ENCODE measurements around the gene ADD1.
"Not testable (repeated sequence)": the region's sequence is repeated elsewhere in the genome, so short reads cannot be mapped to it uniquely, and the experiment has no call there.

ADD1 gene

GRCh38 chr4:2937986-2938385, 94.3 kb downstream of the ADD1 start:
- no peaks in the 10 kb centered on the region for H3K27me3 ChIP-seq (ENCODE audit: insufficient read depth, low read depth, severe bottlenecking)
- H3K36me3 ChIP-seq: peaks cover 64% of the 10 kb centered on the region
- H3K9me3 ChIP-seq (ENCODE audit: severe bottlenecking): no peaks in the 10 kb centered on the region
- no peak overlapping the region for H3K4me3 ChIP-seq (ENCODE audit: low read depth, low read length)
- no peak for TF ChIP-seq CTCF (IDR thresholded peaks at IDR 0.05; ENCODE audit: low read depth, low read length)
- no peak for DNase-seq
- H3K27ac ChIP-seq: peak overlapping the region; percentile 83

- H3K36me3 ChIP-seq: peaks cover 64% of the 10 kb centered on the region
- H3K27ac ChIP-seq: peak overlapping the region; percentile 83; the same call in 1 of the 2 replicates
- H3K27me3 ChIP-seq (ENCODE audit: insufficient read depth, low read depth, severe bottlenecking); DNase-seq; H3K9me3 ChIP-seq (ENCODE audit: severe bottlenecking); H3K4me3 ChIP-seq (ENCODE audit: low read depth, low read length): not testable (repeated sequence)
These were observed 94.8 kb downstream of the ADD1 start for GRCh38 chr4:2938411-2938810.

- Histone ChIP-seq H3K36me3 (peaks cover 68% of the 10 kb centered on the region), H3K9me3 (ENCODE audit: severe bottlenecking) (no peaks in the 10 kb centered on the region), H3K27ac (no peak overlapping the region), H3K27me3 (ENCODE audit: insufficient read depth, low read depth, severe bottlenecking) (no peaks in the 10 kb centered on the region), H3K4me3 (ENCODE audit: low read depth, low read length) (no peak overlapping the region)
- no peak for TF ChIP-seq CTCF (IDR thresholded peaks at IDR 0.05; ENCODE audit: low read depth, low read length)
- no peak for DNase-seq
These were observed 95.3 kb downstream of the ADD1 start for GRCh38 chr4:2938906-2939305.

GRCh38 chr4:2939383-2940243, 96.0 kb downstream of the ADD1 start:
- no peak for TF ChIP-seq CTCF (IDR thresholded peaks at IDR 0.05; ENCODE audit: low read depth, low read length)
- DNase-seq: no peak
- no peak overlapping the region for H3K4me3 ChIP-seq (ENCODE audit: low read depth, low read length)
- no peaks in the 10 kb centered on the region for H3K9me3 ChIP-seq (ENCODE audit: severe bottlenecking)
- no peaks in the 10 kb centered on the region for H3K27me3 ChIP-seq (ENCODE audit: insufficient read depth, low read depth, severe bottlenecking)
- H3K36me3 ChIP-seq: peaks cover 75% of the 10 kb centered on the region
- H3K27ac ChIP-seq: no peak overlapping the region

- Histone ChIP-seq H3K27me3 (ENCODE audit: insufficient read depth, low read depth, severe bottlenecking) (no peaks in the 10 kb centered on the region), H3K27ac (no peak overlapping the region), H3K9me3 (ENCODE audit: severe bottlenecking) (no peaks in the 10 kb centered on the region), H3K4me3 (ENCODE audit: low read depth, low read length) (no peak overlapping the region), H3K36me3 (peaks cover 81% of the 10 kb centered on the region)
- DNase-seq: no peak
- no peak for TF ChIP-seq CTCF (IDR thresholded peaks at IDR 0.05; ENCODE audit: low read depth, low read length)
These were observed 96.9 kb downstream of the ADD1 start for GRCh38 chr4:2940267-2941137.
